ENCODE measurements around the gene ZDHHC18. TPM values are rescaled to one million over a fixed set of nuclear protein-coding genes. Genes with fewer than 3 reads are reported as not detected.

Gene ZDHHC18
- total RNA-seq, 1 donor = 16.4 TPM

GRCh38 chr1:26824731-26825130, 1.8 kb upstream of the ZDHHC18 start:
- DNase-seq (ENCODE audit: low read depth) = no peak
- no peak overlapping the region for H3K4me3 ChIP-seq (ENCODE audit: low read depth, low read length)
- TF ChIP-seq CTCF (IDR thresholded peaks at IDR 0.05; ENCODE audit: insufficient read depth, low read depth, low read length) = no peak

- peak overlapping the region; percentile 74 for H3K4me3 ChIP-seq (ENCODE audit: low read depth, low read length)
- no peak for TF ChIP-seq CTCF (IDR thresholded peaks at IDR 0.05; ENCODE audit: insufficient read depth, low read depth, low read length)
- DNase-seq (ENCODE audit: low read depth) = no peak
Measured at GRCh38 chr1:26827106-26827604, 667 bp downstream of the ZDHHC18 start.

GRCh38 chr1:26827663-26828062, 1.2 kb downstream of the ZDHHC18 start:
- DNase-seq (ENCODE audit: low read depth) = no peak
- no peak for TF ChIP-seq CTCF (IDR thresholded peaks at IDR 0.05; ENCODE audit: insufficient read depth, low read depth, low read length)
- peak overlapping the region; percentile 74 for H3K4me3 ChIP-seq (ENCODE audit: low read depth, low read length)

- TF ChIP-seq CTCF (IDR thresholded peaks at IDR 0.05; ENCODE audit: insufficient read depth, low read depth, low read length) = no peak
- no peak for DNase-seq (ENCODE audit: low read depth)
- H3K4me3 ChIP-seq (ENCODE audit: low read depth, low read length) = no peak overlapping the region
Measured at GRCh38 chr1:26828411-26828991, 2.0 kb downstream of the ZDHHC18 start.

GRCh38 chr1:26829184-26829911, 2.9 kb downstream of the ZDHHC18 start:
- TF ChIP-seq CTCF (IDR thresholded peaks at IDR 0.05; ENCODE audit: insufficient read depth, low read depth, low read length) = no peak
- no peak overlapping the region for H3K4me3 ChIP-seq (ENCODE audit: low read depth, low read length)
- DNase-seq (ENCODE audit: low read depth) = no peak

- TF ChIP-seq CTCF (IDR thresholded peaks at IDR 0.05; ENCODE audit: insufficient read depth, low read depth, low read length) = no peak
- DNase-seq (ENCODE audit: low read depth) = no peak
- no peak overlapping the region for H3K4me3 ChIP-seq (ENCODE audit: low read depth, low read length)
Measured at GRCh38 chr1:26831059-26831458, 4.6 kb downstream of the ZDHHC18 start.

Data from fibroblast of villous mesenchyme (primary cell).